H9 (cell line): ENCODE measurements around the gene MAPT. TPM values are rescaled to one million over a fixed set of nuclear protein-coding genes. Genes with fewer than 3 reads are reported as not detected.

ENCODE experiments used
- DNase-seq: peaks from one replicate; pipeline ENCODE4 v3.0.0-alpha.2; 2017
- H2AFZ ChIP-seq: one replicate; pipeline ENCODE4 v1.6.1; 2013; ENCODE audit warnings: mild to moderate bottlenecking, low read length, control low read depth, moderate library complexity
- H2AK5ac ChIP-seq: 2 replicates; pipeline ENCODE4 v1.6.1; 2013; ENCODE audit warnings: low read length, control low read depth, mixed read lengths; ENCODE audit not compliant: insufficient read length
- H2BK120ac ChIP-seq: one replicate; pipeline ENCODE4 v1.6.1; 2013; ENCODE audit warnings: low read depth, mild to moderate bottlenecking, low read length, control low read depth, inconsistent platforms; ENCODE audit not compliant: poor library complexity, severe bottlenecking
- H2BK12ac ChIP-seq: 2 replicates; pipeline ENCODE4 v1.6.1; 2013; ENCODE audit warnings: low read length, control low read depth, mixed read lengths, low read depth; ENCODE audit not compliant: insufficient read length
- H2BK15ac ChIP-seq: 2 replicates; pipeline ENCODE4 v1.6.1; 2013; ENCODE audit warnings: low read depth, low read length, control low read depth
- H2BK20ac ChIP-seq: one replicate; pipeline ENCODE4 v1.6.1; 2013; ENCODE audit warnings: low read depth, mild to moderate bottlenecking, low read length, control low read depth, inconsistent platforms; ENCODE audit not compliant: poor library complexity, severe bottlenecking
- H2BK5ac ChIP-seq: 2 replicates; pipeline ENCODE4 v1.6.1; 2013; ENCODE audit warnings: low read length, control low read depth, mixed read lengths; ENCODE audit not compliant: insufficient read length
- H3K14ac ChIP-seq: 2 replicates; pipeline ENCODE4 v1.6.1; 2013; ENCODE audit warnings: low read length, control low read depth; ENCODE audit not compliant: insufficient read depth
- H3K18ac ChIP-seq: 2 replicates; pipeline ENCODE4 v1.6.1; 2013; ENCODE audit warnings: low read depth, mild to moderate bottlenecking, mixed read lengths, low read length, control low read depth; ENCODE audit not compliant: insufficient read length
- H3K23ac ChIP-seq: 2 replicates; pipeline ENCODE4 v1.6.1; 2013; ENCODE audit warnings: low read length, control low read depth, mixed read lengths, low read depth; ENCODE audit not compliant: insufficient read length
- H3K23me2 ChIP-seq: 2 replicates; pipeline ENCODE4 v1.6.1; 2013; ENCODE audit warnings: low read depth, mild to moderate bottlenecking, mixed read lengths, low read length, control low read depth; ENCODE audit not compliant: insufficient read length, poor library complexity, severe bottlenecking
- H3K27ac ChIP-seq: 2 replicates; pipeline ENCODE4 v1.5.1; 2013; ENCODE audit warnings: low read length, control low read depth, mixed read lengths, low read depth; ENCODE audit not compliant: insufficient read length
- H3K27me3 ChIP-seq: 2 replicates; pipeline ENCODE4 v1.6.1; 2013; ENCODE audit warnings: low read length, control low read depth, inconsistent platforms; ENCODE audit not compliant: insufficient read depth
- H3K4ac ChIP-seq: 2 replicates; pipeline ENCODE4 v1.6.1; 2013; ENCODE audit warnings: low read depth, mild to moderate bottlenecking, control low read depth, inconsistent platforms, low read length, moderate library complexity
- H3K4me1 ChIP-seq: 2 replicates; pipeline ENCODE4 v1.6.1; 2013; ENCODE audit warnings: low read length, control low read depth, inconsistent platforms; ENCODE audit not compliant: insufficient read depth
- H3K4me2 ChIP-seq: 2 replicates; pipeline ENCODE4 v1.6.1; 2013; ENCODE audit warnings: low read length, control low read depth, mixed read lengths; ENCODE audit not compliant: insufficient read length, insufficient read depth
- H3K56ac ChIP-seq: 2 replicates; pipeline ENCODE4 v1.6.1; 2013; ENCODE audit warnings: low read depth, mild to moderate bottlenecking, mixed read lengths, low read length, control low read depth; ENCODE audit not compliant: insufficient read length
- H3K79me1 ChIP-seq: 2 replicates; pipeline ENCODE4 v1.6.1; 2013; ENCODE audit warnings: low read depth, mild to moderate bottlenecking, moderate library complexity, low read length, control low read depth, inconsistent platforms; ENCODE audit not compliant: insufficient read depth, poor library complexity, severe bottlenecking
- H3K79me2 ChIP-seq: 2 replicates; pipeline ENCODE4 v1.6.1; 2013; ENCODE audit warnings: low read length, control low read depth, inconsistent platforms; ENCODE audit not compliant: insufficient read depth
- H3K9ac ChIP-seq: 2 replicates; pipeline ENCODE4 v1.6.1; 2013; ENCODE audit warnings: low read length, control low read depth, mixed read lengths; ENCODE audit not compliant: insufficient read length; ENCODE audit errors: extremely low read depth
- H3K9me3 ChIP-seq: one replicate; pipeline ENCODE4 v1.6.1; 2013; ENCODE audit warnings: low read depth, low read length, inconsistent platforms; ENCODE audit not compliant: control insufficient read depth
- H3T11ph ChIP-seq: one replicate; pipeline ENCODE4 v1.6.1; 2013; ENCODE audit warnings: mild to moderate bottlenecking, low read length, control low read depth, inconsistent platforms
- H4K20me1 ChIP-seq: one replicate; pipeline ENCODE4 v1.6.1; 2013; ENCODE audit not compliant: control insufficient read depth, insufficient read length, insufficient read depth
- H4K5ac ChIP-seq: 2 replicates; pipeline ENCODE4 v1.6.1; 2013; ENCODE audit warnings: low read depth, mild to moderate bottlenecking, mixed read lengths, low read length, control low read depth; ENCODE audit not compliant: insufficient read length
- H4K8ac ChIP-seq: replicated peaks from 2 replicates; pipeline ENCODE4 v1.6.1; 2013; ENCODE audit warnings: low read length, control low read depth, mixed read lengths, low read depth; ENCODE audit not compliant: insufficient read length
- H4K91ac ChIP-seq: 2 replicates; pipeline ENCODE4 v1.6.1; 2013; ENCODE audit warnings: low read depth, mild to moderate bottlenecking, moderate library complexity, mixed read lengths, low read length, control low read depth; ENCODE audit not compliant: insufficient read length
- H3K27ac Mint-ChIP-seq, 3 experiments: 2 replicates in 2 of 3; 3 replicates in 1 of 3; pipeline ENCODE4 v1.8.0; 2020 to 2021; ENCODE audit warnings: mixed read lengths in 3 of 3, mild to moderate bottlenecking in 1 of 3, moderate library complexity in 1 of 3
- H3K27me3 Mint-ChIP-seq: 2 replicates; pipeline ENCODE4 v1.8.0; 2021; ENCODE audit warnings: low read depth, mild to moderate bottlenecking, moderate library complexity, mixed read lengths
- H3K36me3 Mint-ChIP-seq, 3 experiments: 2 replicates in 2 of 3; 3 replicates in 1 of 3; pipeline ENCODE4 v1.8.0; 2020 to 2021; ENCODE audit warnings: low read depth in 3 of 3, mixed read lengths in 3 of 3; ENCODE audit not compliant: insufficient read depth in 1 of 3
- H3K4me1 Mint-ChIP-seq, 2 experiments: 2 replicates each; pipeline ENCODE4 v1.8.0; 2020; ENCODE audit warnings: mixed read lengths in 2 of 2
- H3K4me3 Mint-ChIP-seq, 2 experiments: 2 replicates in 1 of 2; 3 replicates in 1 of 2; pipeline ENCODE4 v1.8.0; 2020 to 2021; ENCODE audit warnings: mild to moderate bottlenecking in 2 of 2, mixed read lengths in 2 of 2, moderate library complexity in 1 of 2
- H3K9me3 Mint-ChIP-seq, 2 experiments: 2 replicates in 1 of 2; 3 replicates in 1 of 2; pipeline ENCODE4 v1.8.0; 2020; ENCODE audit warnings: mild to moderate bottlenecking in 2 of 2, mixed read lengths in 2 of 2, moderate library complexity in 1 of 2
- WGBS: extraction: QIAGEN DNeasy Blood & Tissue Kit; methylation state at CpG from one replicate; pipeline ENCODE4 v1.1.7; 2013; ENCODE audit warnings: missing lambda C conversion rate, low lambda C conversion rate, mixed read lengths; ENCODE audit not compliant: insufficient read length; ENCODE audit errors: extremely low coverage; 5-methylcytosine and 5-hydroxymethylcytosine counted together
- total RNA-seq: library from RNA; stranded (reverse); gene quantifications from 2 replicates; pipeline ENCODE4 v1.2.1, GENCODE V29; 2021
- TF ChIP-seq, protein P1 (sequence below): fragments of 200-600 bp; sonication (generic); conservative IDR thresholded peaks from 3 replicates; pipeline ENCODE4 v1.8.0; 2021; ENCODE audit warnings: antibody characterized with exemption, mild to moderate bottlenecking

Gene MAPT
- total RNA-seq, 1 experiment from 2014 or later, result 1.6 TPM

DNA sequence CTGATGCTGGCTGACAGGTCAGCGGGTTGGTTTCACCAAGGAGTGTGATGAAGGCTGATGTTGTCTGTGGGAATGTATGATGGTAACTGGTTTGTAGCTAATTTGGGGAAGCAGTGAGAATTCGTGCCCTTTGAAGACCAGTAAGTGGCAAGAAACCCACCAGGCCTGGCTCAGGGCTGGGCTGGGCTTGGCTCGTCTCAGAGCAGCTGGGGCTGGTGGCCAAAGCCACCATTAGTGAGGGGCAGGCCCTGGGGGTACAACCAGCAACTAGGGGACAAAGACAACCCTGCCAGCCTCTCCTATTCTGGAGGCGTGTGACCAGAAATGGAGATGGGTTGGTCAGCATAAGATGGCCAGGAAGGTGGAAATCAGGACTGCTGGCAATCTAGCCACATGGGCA is 91.7 kb downstream of the MAPT start:
- Histone ChIP-seq H2BK20ac (no peak overlapping the region), H3K14ac (no peak overlapping the region), H3K9ac (no peak overlapping the region), H2BK120ac (no peak overlapping the region), H3K23me2 (no peaks in the 10 kb centered on the region), H3K27me3 (no peaks in the 10 kb centered on the region), H3K79me2 (no peaks in the 10 kb centered on the region), H4K8ac (no peak overlapping the region), H3K4me1 (no peaks in the 10 kb centered on the region), H4K5ac (no peak overlapping the region), H3K9me3 (no peaks in the 10 kb centered on the region), H3K4me2 (no peak overlapping the region), H2BK15ac (no peak overlapping the region), H2AFZ (no peak overlapping the region), H3K18ac (no peak overlapping the region), H3K27ac (no peak overlapping the region), H3T11ph (no peak overlapping the region), H3K79me1 (no peaks in the 10 kb centered on the region), H3K23ac (no peak overlapping the region), H4K20me1 (no peaks in the 10 kb centered on the region), H3K56ac (no peak overlapping the region), H3K4ac (no peak overlapping the region), H2BK5ac (no peak overlapping the region), H4K91ac (no peak overlapping the region), H2AK5ac (no peak overlapping the region), H2BK12ac (no peak overlapping the region)
- Mint-ChIP-seq H3K27me3 (peaks cover 6% of the 10 kb centered on the region), H3K9me3 (peaks cover 4 to 7% of the 10 kb centered on the region in 2 experiments; a peak in 3 of 5 replicates), H3K27ac (no peak overlapping the region), H3K36me3 (no peaks in the 10 kb centered on the region), H3K4me1 (peaks cover 7 to 8% of the 10 kb centered on the region in 2 experiments), H3K4me3 (no peak overlapping the region; a peak in 1 of 5 replicates)
- WGBS, result no CpG with 5 or more reads among the region's 4 CpGs
- TF ChIP-seq, protein P1, sequence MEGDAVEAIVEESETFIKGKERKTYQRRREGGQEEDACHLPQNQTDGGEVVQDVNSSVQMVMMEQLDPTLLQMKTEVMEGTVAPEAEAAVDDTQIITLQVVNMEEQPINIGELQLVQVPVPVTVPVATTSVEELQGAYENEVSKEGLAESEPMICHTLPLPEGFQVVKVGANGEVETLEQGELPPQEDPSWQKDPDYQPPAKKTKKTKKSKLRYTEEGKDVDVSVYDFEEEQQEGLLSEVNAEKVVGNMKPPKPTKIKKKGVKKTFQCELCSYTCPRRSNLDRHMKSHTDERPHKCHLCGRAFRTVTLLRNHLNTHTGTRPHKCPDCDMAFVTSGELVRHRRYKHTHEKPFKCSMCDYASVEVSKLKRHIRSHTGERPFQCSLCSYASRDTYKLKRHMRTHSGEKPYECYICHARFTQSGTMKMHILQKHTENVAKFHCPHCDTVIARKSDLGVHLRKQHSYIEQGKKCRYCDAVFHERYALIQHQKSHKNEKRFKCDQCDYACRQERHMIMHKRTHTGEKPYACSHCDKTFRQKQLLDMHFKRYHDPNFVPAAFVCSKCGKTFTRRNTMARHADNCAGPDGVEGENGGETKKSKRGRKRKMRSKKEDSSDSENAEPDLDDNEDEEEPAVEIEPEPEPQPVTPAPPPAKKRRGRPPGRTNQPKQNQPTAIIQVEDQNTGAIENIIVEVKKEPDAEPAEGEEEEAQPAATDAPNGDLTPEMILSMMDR, result no peak
- DNase-seq, result no peak
